K562 (cell line): Measurements from ENCODE around the gene BIVM.

Experiments used
- CEBPZ ChIP-seq: fragments of 150-350 bp; IDR thresholded peaks from 2 replicates; pipeline ENCODE4 v1.6.1; 2014; ENCODE audit warnings: low read depth, mild to moderate bottlenecking, low read length, borderline replicate concordance
- KAT7 ChIP-seq: sonication (generic); formaldehyde crosslinking; IDR thresholded peaks from 2 replicates; pipeline ENCODE4 v1.8.0; 2022; ENCODE audit warnings: missing genetic modification reagents, mild to moderate bottlenecking, borderline replicate concordance
- L3MBTL2 ChIP-seq: fragments of 450-650 bp; IDR thresholded peaks from 2 replicates; pipeline ENCODE4 v1.6.1; 2016; ENCODE audit warnings: mild to moderate bottlenecking, moderate library complexity
- MTA3 ChIP-seq: fragments of 450-650 bp; formaldehyde crosslinking; IDR thresholded peaks from 2 replicates; pipeline ENCODE4 v1.6.1; 2017; ENCODE audit warnings: mild to moderate bottlenecking, borderline replicate concordance
- NRF1 ChIP-seq, 2 experiments: fragments of 450-650 bp; IDR thresholded peaks in 1 of 2; conservative IDR thresholded peaks in 1 of 2; 2 replicates each; pipeline ENCODE4 v1.6.1; 2014; ENCODE audit warnings: mild to moderate bottlenecking in 2 of 2
- POLR2AphosphoS5 ChIP-seq: IDR thresholded peaks from 2 replicates; pipeline ENCODE4 v1.6.1; 2011; ENCODE audit warnings: mild to moderate bottlenecking, low read depth, low read length, moderate library complexity; ENCODE audit not compliant: control insufficient read depth, insufficient read depth
- TRIM28 ChIP-seq: fragments of 450-650 bp; IDR thresholded peaks from 2 replicates; pipeline ENCODE4 v1.6.1; 2017
- ZNF717 ChIP-seq: fragments of 250-450 bp; sonication (Bioruptor Pico); IDR thresholded peaks from 2 replicates; pipeline ENCODE4 v1.5.0; 2021
- TF ChIP-seq, protein P1 (sequence below), 3 experiments: IDR thresholded peaks in 2 of 3; conservative IDR thresholded peaks in 1 of 3; 2 replicates each; pipeline ENCODE4 v1.5.1; 2011 to 2012; ENCODE audit warnings: low read length in 3 of 3, mild to moderate bottlenecking in 3 of 3, control low read depth in 2 of 3, improper control_type of control experiment in 1 of 3, inconsistent platforms in 1 of 3, low read depth in 1 of 3, mixed read lengths in 1 of 3, moderate library complexity in 1 of 3; ENCODE audit not compliant: insufficient read depth in 2 of 3

GRCh38 chr13:102757006-102757405, 41.9 kb upstream of the BIVM start:
- TF ChIP-seq TRIM28 (no peak), L3MBTL2 (no peak), CEBPZ (no peak), NRF1 (conservative IDR thresholded peaks at IDR 0.05 in 1 of 2, IDR thresholded peaks at IDR 0.05 in 1 of 2) (no peak), KAT7 (no peak), MTA3 (no peak), POLR2AphosphoS5 (no peak), ZNF717 (no peak)
- TF ChIP-seq, protein P1, sequence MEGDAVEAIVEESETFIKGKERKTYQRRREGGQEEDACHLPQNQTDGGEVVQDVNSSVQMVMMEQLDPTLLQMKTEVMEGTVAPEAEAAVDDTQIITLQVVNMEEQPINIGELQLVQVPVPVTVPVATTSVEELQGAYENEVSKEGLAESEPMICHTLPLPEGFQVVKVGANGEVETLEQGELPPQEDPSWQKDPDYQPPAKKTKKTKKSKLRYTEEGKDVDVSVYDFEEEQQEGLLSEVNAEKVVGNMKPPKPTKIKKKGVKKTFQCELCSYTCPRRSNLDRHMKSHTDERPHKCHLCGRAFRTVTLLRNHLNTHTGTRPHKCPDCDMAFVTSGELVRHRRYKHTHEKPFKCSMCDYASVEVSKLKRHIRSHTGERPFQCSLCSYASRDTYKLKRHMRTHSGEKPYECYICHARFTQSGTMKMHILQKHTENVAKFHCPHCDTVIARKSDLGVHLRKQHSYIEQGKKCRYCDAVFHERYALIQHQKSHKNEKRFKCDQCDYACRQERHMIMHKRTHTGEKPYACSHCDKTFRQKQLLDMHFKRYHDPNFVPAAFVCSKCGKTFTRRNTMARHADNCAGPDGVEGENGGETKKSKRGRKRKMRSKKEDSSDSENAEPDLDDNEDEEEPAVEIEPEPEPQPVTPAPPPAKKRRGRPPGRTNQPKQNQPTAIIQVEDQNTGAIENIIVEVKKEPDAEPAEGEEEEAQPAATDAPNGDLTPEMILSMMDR (IDR thresholded peaks at IDR 0.05 in 2 of 3, conservative IDR thresholded peaks at IDR 0.05 in 1 of 3; ENCODE audit: insufficient read depth in 2 of 3, low read depth in 1 of 3, low read length in 3 of 3), result no peak
